ENCODE measurements around the gene KRTAP2-4. TPM values are rescaled to one million over a fixed set of nuclear protein-coding genes. Genes with fewer than 3 reads are reported as not detected.
"Not testable (repeated sequence)": the region's sequence is repeated elsewhere in the genome, so short reads cannot be mapped to it uniquely, and the experiment has no call there.

Gene KRTAP2-4
- total and polyA plus RNA-seq, 2 donors (not counting 3 experiments of a cell fraction or from before 2014, with no cell fraction given), result not detected

DNA sequence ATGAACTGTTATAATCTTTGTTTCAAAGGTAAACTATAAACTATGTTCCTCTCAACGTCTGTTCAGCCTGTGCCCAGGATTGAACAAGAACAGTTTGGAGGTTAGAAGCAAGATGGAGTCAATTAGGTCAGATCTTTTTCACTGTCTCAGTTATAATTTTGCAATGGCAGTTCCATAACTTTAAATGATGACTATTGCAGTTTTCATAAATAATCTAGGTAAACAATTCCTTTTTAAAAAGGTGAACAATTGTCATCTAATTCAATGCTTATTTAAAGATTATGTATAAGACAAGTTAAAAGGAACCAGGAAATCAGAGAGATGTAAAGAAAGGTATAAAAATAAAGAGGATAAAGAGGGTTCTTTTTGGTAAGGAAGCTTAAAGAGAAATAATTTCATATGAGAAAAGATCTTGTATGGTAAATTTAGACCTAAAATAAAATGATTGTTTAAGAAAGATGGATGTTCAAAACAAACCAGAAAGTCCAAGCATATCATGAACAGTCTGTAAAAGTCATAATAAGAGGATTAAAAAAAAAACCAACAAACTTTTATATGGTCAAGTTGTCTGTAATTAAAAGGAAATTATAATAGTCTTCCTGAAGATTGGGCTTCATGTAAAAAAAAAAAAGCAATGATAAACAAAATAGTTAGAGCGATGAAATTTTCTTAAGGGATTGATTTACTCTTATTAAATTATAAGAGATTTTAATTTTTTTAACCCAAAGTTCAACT lies 45.6 kb upstream of the KRTAP2-4 start:
- H3K9me1 ChIP-seq (replicated peaks; ENCODE audit: control insufficient read depth, extremely low read depth, insufficient read depth, low read length), result no peaks in the 10 kb centered on the region
- H3K4me1 ChIP-seq (ENCODE audit: control insufficient read depth, extremely low read depth, insufficient read depth, low read length), result no peaks in the 10 kb centered on the region
- ChIA-PET POLR2A (no interaction called here), CTCF (no interaction called here)
- H3K79me2 ChIP-seq (ENCODE audit: control insufficient read depth, insufficient read depth, low read length), result no peaks in the 10 kb centered on the region
- dilution Hi-C loops (cut with MboI; ENCODE audit: extremely low pct_ligation_motif_present, low sequenced_read_pairs), result no loop called here
- no peaks in the 10 kb centered on the region for H4K20me1 ChIP-seq (replicated peaks; ENCODE audit: control insufficient read depth, extremely low read depth, insufficient read depth, low read length)
- no peak overlapping the region for H3K27ac ChIP-seq (ENCODE audit: insufficient read depth, low read depth, low read length)
- H3K27me3 ChIP-seq (ENCODE audit: control insufficient read depth in 2 of 2, insufficient read depth in 2 of 2, low read length in 2 of 2), result peaks cover 0 to 5% of the 10 kb centered on the region in 2 experiments
- DNase-seq (ENCODE audit: low read depth, low spot score), result no peak
- intact Hi-C loops (cut with micrococcal nuclease), result no loop called here
- no peak overlapping the region for H3K4me3 ChIP-seq (replicated peaks in 1 of 3; ENCODE audit: insufficient read depth in 1 of 3, low read depth in 1 of 3, low read length in 3 of 3)
- H3K4me2 ChIP-seq (ENCODE audit: insufficient read depth, low read length), result no peak overlapping the region
- H3K9me3 ChIP-seq (replicated peaks; ENCODE audit: control insufficient read depth, insufficient read depth, low read length), result no peaks in the 10 kb centered on the region
- TF ChIP-seq FOS (IDR thresholded peaks at IDR 0.05; ENCODE audit: borderline replicate concordance, insufficient read depth, low read length) (no peak), POLR2A (IDR thresholded peaks at IDR 0.05; ENCODE audit: low read depth, low read length) (no peak), EZH2 (IDR thresholded peaks at IDR 0.05; ENCODE audit: borderline replicate concordance, low read depth, low read length, severe bottlenecking) (no peak)
- TF ChIP-seq, protein P1, sequence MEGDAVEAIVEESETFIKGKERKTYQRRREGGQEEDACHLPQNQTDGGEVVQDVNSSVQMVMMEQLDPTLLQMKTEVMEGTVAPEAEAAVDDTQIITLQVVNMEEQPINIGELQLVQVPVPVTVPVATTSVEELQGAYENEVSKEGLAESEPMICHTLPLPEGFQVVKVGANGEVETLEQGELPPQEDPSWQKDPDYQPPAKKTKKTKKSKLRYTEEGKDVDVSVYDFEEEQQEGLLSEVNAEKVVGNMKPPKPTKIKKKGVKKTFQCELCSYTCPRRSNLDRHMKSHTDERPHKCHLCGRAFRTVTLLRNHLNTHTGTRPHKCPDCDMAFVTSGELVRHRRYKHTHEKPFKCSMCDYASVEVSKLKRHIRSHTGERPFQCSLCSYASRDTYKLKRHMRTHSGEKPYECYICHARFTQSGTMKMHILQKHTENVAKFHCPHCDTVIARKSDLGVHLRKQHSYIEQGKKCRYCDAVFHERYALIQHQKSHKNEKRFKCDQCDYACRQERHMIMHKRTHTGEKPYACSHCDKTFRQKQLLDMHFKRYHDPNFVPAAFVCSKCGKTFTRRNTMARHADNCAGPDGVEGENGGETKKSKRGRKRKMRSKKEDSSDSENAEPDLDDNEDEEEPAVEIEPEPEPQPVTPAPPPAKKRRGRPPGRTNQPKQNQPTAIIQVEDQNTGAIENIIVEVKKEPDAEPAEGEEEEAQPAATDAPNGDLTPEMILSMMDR (IDR thresholded peaks at IDR 0.05; ENCODE audit: extremely low read depth in 1 of 2, insufficient read depth in 1 of 2, low read depth in 1 of 2, low read length in 2 of 2), result no peak
- TF ChIP-seq, protein P2, sequence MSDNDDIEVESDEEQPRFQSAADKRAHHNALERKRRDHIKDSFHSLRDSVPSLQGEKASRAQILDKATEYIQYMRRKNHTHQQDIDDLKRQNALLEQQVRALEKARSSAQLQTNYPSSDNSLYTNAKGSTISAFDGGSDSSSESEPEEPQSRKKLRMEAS (IDR thresholded peaks at IDR 0.05; ENCODE audit: insufficient read depth, insufficient read length), result no peak
- no peak overlapping the region for H3K9ac ChIP-seq (replicated peaks; ENCODE audit: extremely low read depth, insufficient read depth, low read length)
- no TSS peak for BruUV-seq (replicated peaks)
- no peak for FAIRE-seq
- H3K36me3 ChIP-seq (ENCODE audit: control insufficient read depth in 2 of 2, extremely low read depth in 1 of 2, insufficient read depth in 2 of 2, low read length in 2 of 2), result no peaks in the 10 kb centered on the region
- no peak overlapping the region for H2AFZ ChIP-seq (ENCODE audit: low read depth, low read length)

DNA sequence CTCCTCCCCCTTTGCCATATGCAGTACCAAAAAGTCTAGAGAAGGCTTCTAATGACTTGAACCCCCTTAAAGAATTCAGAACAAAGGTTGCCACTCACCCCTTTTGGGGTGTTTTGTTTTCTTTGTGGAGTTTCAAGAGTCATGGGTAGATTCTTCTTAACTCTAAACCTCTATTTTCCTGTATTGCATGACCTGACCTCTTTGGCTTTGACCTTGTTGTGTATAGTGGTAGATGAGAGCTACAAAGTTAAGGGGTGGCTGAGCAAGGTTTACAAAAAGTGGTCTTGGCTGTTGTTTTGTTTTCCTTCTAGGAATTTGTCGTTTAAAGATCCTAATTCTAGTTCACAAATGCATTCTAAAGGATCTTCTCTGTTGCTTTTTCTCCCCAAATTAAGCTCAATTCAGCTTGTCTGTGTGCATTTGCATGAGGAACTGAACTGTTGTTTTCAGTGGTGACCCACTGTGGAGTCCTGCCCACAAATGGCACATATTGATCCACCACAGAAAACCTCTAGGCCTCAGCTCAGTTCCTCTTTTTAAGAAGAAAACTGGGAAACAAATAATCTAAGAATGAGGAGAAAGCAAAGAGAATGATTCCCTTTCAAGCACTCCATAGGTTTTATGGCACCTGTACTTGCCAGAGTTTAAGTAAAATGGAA lies 43.2 kb upstream of the KRTAP2-4 start:
- H3K27me3 ChIP-seq (ENCODE audit: control insufficient read depth in 2 of 2, insufficient read depth in 2 of 2, low read length in 2 of 2); H3K9me1 ChIP-seq (replicated peaks; ENCODE audit: control insufficient read depth, extremely low read depth, insufficient read depth, low read length); FAIRE-seq; H3K4me1 ChIP-seq (ENCODE audit: control insufficient read depth, extremely low read depth, insufficient read depth, low read length); H3K36me3 ChIP-seq (ENCODE audit: control insufficient read depth in 2 of 2, extremely low read depth in 1 of 2, insufficient read depth in 2 of 2, low read length in 2 of 2); H3K27ac ChIP-seq (ENCODE audit: insufficient read depth, low read depth, low read length); H3K9ac ChIP-seq (replicated peaks; ENCODE audit: extremely low read depth, insufficient read depth, low read length); H3K9me3 ChIP-seq (replicated peaks; ENCODE audit: control insufficient read depth, insufficient read depth, low read length); BruUV-seq (replicated peaks); intact Hi-C loops (cut with micrococcal nuclease); H3K79me2 ChIP-seq (ENCODE audit: control insufficient read depth, insufficient read depth, low read length); POLR2A ChIA-PET; H3K4me3 ChIP-seq (replicated peaks in 1 of 3; ENCODE audit: insufficient read depth in 1 of 3, low read depth in 1 of 3, low read length in 3 of 3); H3K4me2 ChIP-seq (ENCODE audit: insufficient read depth, low read length); dilution Hi-C loops (cut with MboI; ENCODE audit: extremely low pct_ligation_motif_present, low sequenced_read_pairs); DNase-seq (ENCODE audit: low read depth, low spot score); H4K20me1 ChIP-seq (replicated peaks; ENCODE audit: control insufficient read depth, extremely low read depth, insufficient read depth, low read length); H2AFZ ChIP-seq (ENCODE audit: low read depth, low read length): not testable (repeated sequence)
- CTCF ChIA-PET, result interaction anchor here (1.6 kb wide), 1 partner anchor 50 kb away, joined by 3 read pairs; the partner anchor contains the start of gene KRTAP2-3
